Activated T-helper 17 cell treated with anti-CD3 and anti-CD28 coated beads, Interleukin-2, amount 50 U/mL, for 72 hours (primary cell): Measurements from ENCODE around the gene CIDEB. TPM values are rescaled to one million over a fixed set of nuclear protein-coding genes. Genes with fewer than 3 reads are reported as not detected.

Experiments
- ATAC-seq: fragments of 150-1000 bp; cut with Tn5 transposase; replicated peaks from 2 replicates; pipeline ENCODE4 v1.10.0; 2021; ENCODE audit warnings: mild to moderate bottlenecking, moderate library complexity
- H3K27ac Mint-ChIP-seq: one replicate; pipeline ENCODE4 v1.8.0; 2022; ENCODE audit warnings: mixed read lengths
- H3K27me3 Mint-ChIP-seq: one replicate; pipeline ENCODE4 v1.8.0; 2022; ENCODE audit warnings: mixed read lengths
- H3K36me3 Mint-ChIP-seq: one replicate; pipeline ENCODE4 v1.8.0; 2022; ENCODE audit warnings: low read depth, mild to moderate bottlenecking, mixed read lengths
- H3K4me1 Mint-ChIP-seq: one replicate; pipeline ENCODE4 v1.8.0; 2022; ENCODE audit warnings: mixed read lengths
- H3K4me3 Mint-ChIP-seq: one replicate; pipeline ENCODE4 v1.8.0; 2022; ENCODE audit warnings: mild to moderate bottlenecking, mixed read lengths
- H3K9me3 Mint-ChIP-seq: one replicate; pipeline ENCODE4 v1.8.0; 2022; ENCODE audit warnings: mixed read lengths
- total RNA-seq, 2 donors: library from RNA; stranded (reverse); gene quantifications; one replicate each; pipeline ENCODE4 v1.2.3, GENCODE V29; 2022

Gene CIDEB
- total RNA-seq, 2 donors from 2014 or later: 14.9 to 28.1 TPM

DNA sequence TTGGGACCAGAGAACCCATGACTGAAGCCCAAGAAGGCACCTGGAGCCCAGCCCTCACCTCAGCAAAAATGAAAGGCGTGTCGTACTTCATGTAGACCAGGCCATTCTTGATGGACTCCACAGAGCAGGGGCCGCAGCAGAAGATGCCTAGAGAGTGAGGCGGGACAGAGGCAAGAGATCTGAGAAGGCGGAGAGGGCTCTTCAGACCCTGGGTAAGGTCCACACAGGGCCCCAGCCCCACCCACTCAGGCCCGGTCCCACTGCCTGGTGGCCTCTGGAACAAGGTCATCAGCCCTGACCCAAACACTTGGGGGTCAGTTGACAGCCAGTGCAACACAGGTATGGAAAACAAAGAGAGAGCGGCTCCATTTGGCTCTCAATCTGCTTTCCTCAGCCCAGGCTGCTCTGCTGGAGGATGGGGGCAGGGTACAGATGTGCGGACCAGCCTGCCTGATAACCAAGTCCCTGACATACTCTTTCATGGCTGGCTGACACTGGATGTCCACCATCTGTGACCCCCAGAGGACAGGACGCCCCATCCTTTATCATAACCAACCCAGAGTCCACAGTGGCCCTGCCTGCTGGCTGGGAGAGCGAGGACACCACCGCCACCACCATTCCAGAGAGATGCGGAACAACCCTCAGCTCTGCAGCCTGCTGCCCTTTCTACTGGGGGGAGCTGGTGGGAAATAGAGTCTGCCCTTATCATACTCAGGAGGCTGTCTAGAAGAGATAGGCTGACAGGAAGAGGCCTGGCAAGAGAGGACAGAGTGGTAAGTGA is 51.7 kb downstream of the CIDEB start:
- peaks cover 23% of the 10 kb centered on the region for H3K36me3 Mint-ChIP-seq
- no peak overlapping the region for H3K4me3 Mint-ChIP-seq
- no peaks in the 10 kb centered on the region for H3K27me3 Mint-ChIP-seq
- H3K9me3 Mint-ChIP-seq: no peaks in the 10 kb centered on the region
- no peak overlapping the region for H3K27ac Mint-ChIP-seq
- ATAC-seq: no peak
- H3K4me1 Mint-ChIP-seq: peaks cover 6% of the 10 kb centered on the region

DNA sequence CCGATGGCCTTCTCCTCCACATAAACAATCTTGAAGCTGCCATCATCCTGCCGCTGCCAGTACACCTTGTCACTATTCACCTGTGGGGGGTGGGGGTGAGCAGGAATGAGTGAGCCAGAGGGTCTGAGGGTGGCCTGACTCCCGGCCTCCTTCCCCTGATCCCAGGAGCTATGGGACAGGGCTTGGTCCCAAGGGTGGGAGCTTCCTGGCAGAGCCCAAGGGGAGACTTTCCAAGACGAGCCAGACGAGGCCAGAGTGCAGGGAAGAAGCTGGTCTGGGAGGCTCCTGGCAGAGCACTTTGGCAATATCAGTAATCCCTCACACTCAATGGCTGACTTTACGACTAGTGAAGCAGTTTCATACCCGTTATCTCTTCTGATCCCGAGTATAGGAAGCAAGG is 52.3 kb downstream of the CIDEB start:
- ATAC-seq: no peak
- Mint-ChIP-seq H3K27me3 (no peaks in the 10 kb centered on the region), H3K27ac (no peak overlapping the region), H3K9me3 (no peaks in the 10 kb centered on the region), H3K4me1 (peaks cover 11% of the 10 kb centered on the region), H3K4me3 (no peak overlapping the region), H3K36me3 (peaks cover 19% of the 10 kb centered on the region)

Other genes starting within 250 kb of the CIDEB start
- not detected for gene CPNE6, start 236.4 kb downstream of the CIDEB start, total RNA-seq
- gene PCK2, start 213.7 kb downstream of the CIDEB start, total RNA-seq: 10 to 100 TPM; 31.4 to 57.6 TPM
- gene DCAF11, start 193.2 kb downstream of the CIDEB start, total RNA-seq: 10 to 100 TPM; 72.4 to 94.8 TPM
- gene NRL, start 193.0 kb downstream of the CIDEB start, total RNA-seq: 1 to 10 TPM; 1.7 to 2.5 TPM
- under 1 TPM in 1 of 2 donors, not detected in 1; 0.58 TPM for gene FITM1, start 177.3 kb downstream of the CIDEB start, total RNA-seq
- gene PSME1, start 171.8 kb downstream of the CIDEB start, total RNA-seq: 100 to 1,000 TPM; 361 to 375 TPM
- 10 to 100 TPM; 31.0 to 43.8 TPM for gene EMC9, start 166.4 kb downstream of the CIDEB start, total RNA-seq
- 100 to 1,000 TPM; 339 to 489 TPM for gene PSME2, start 161.4 kb downstream of the CIDEB start, total RNA-seq
- 10 to 100 TPM; 56.6 to 86.7 TPM for gene RNF31, start 160.5 kb downstream of the CIDEB start, total RNA-seq
- gene IRF9, start 146.7 kb downstream of the CIDEB start, total RNA-seq: 100 to 1,000 TPM; 106 to 190 TPM
- 10 to 100 TPM; 35.7 to 58.8 TPM for gene REC8, start 135.9 kb downstream of the CIDEB start, total RNA-seq
- gene IPO4, start 119.2 kb downstream of the CIDEB start, total RNA-seq: 10 to 100 TPM; 34.0 to 78.7 TPM
- gene TM9SF1, start 112.5 kb downstream of the CIDEB start, total RNA-seq: 10 to 100 TPM; 28.6 to 33.4 TPM
- gene TSSK4, start 102.3 kb downstream of the CIDEB start, total RNA-seq: under 1 TPM in 1 of 2 donors, not detected in 1; 0.82 TPM
- 10 to 100 TPM; 62.8 to 69.8 TPM for gene CHMP4A, start 94.5 kb downstream of the CIDEB start, total RNA-seq
- gene MDP1, start 91.9 kb downstream of the CIDEB start, total RNA-seq: 1 to 10 TPM; 4.0 to 7.1 TPM
- 100 to 1,000 TPM; 128 to 243 TPM for gene NEDD8, start 75.6 kb downstream of the CIDEB start, total RNA-seq
- 10 to 100 TPM; 73.2 to 85.0 TPM for gene GMPR2, start 75.0 kb downstream of the CIDEB start, total RNA-seq
- gene TINF2, start 65.4 kb downstream of the CIDEB start, total RNA-seq: 10 to 100 TPM; 61.4 to 76.4 TPM
- gene TGM1, start 44.8 kb downstream of the CIDEB start, total RNA-seq: 10 to 100 TPM; 16.1 to 18.2 TPM
- 10 to 100 TPM; 61.0 to 68.3 TPM for gene RABGGTA, start 36.4 kb downstream of the CIDEB start, total RNA-seq
- gene DHRS1, start 8.2 kb downstream of the CIDEB start, total RNA-seq: 10 to 100 TPM; 12.6 to 14.2 TPM
- 10 to 100 TPM; 21.2 to 42.2 TPM for gene NOP9, start 8.1 kb downstream of the CIDEB start, total RNA-seq
- gene LTB4R2, start 2.2 kb upstream of the CIDEB start, total RNA-seq: 10 to 100 TPM in 1 of 2 donors, 1 to 10 TPM in 1; 8.7 to 13.5 TPM
- 10 to 100 TPM; 11.6 to 21.4 TPM for gene LTB4R, start 3.5 kb upstream of the CIDEB start, total RNA-seq
- 10 to 100 TPM in 1 of 2 donors, 1 to 10 TPM in 1; 2.3 to 10.5 TPM for gene ADCY4, start 27.1 kb upstream of the CIDEB start, total RNA-seq
- 10 to 100 TPM; 12.9 to 17.4 TPM for gene RIPK3, start 32.0 kb upstream of the CIDEB start, total RNA-seq
- gene NFATC4, start 60.2 kb upstream of the CIDEB start, total RNA-seq: under 1 TPM in 1 of 2 donors, not detected in 1; 0.66 TPM
- gene NYNRIN, start 91.0 kb upstream of the CIDEB start, total RNA-seq: under 1 TPM in 1 of 2 donors, not detected in 1; 0.04 TPM
- gene CBLN3, start 121.7 kb upstream of the CIDEB start, total RNA-seq: 10 to 100 TPM; 11.1 to 14.6 TPM
- gene KHNYN, start 122.0 kb upstream of the CIDEB start, total RNA-seq: 100 to 1,000 TPM in 1 of 2 donors, 10 to 100 TPM in 1; 64.3 to 132 TPM
- 10 to 100 TPM; 36.6 to 45.7 TPM for gene SDR39U1, start 134.8 kb upstream of the CIDEB start, total RNA-seq
- gene CMA1, start 200.3 kb upstream of the CIDEB start, total RNA-seq: under 1 TPM in 1 of 2 donors, not detected in 1; 0.80 TPM